ENCODE results near the gene R3HDM1.
A peak's percentile ranks its signal among the peaks of the same experiment; 100 is the strongest.
"Not testable (repeated sequence)": the region's sequence is repeated elsewhere in the genome, so short reads cannot be mapped to it uniquely, and the experiment has no call there.

R3HDM1 gene

GRCh38 chr2:135650721-135651120 is 119.4 kb downstream of the R3HDM1 start:
- no peak for DNase-seq

- no peak for DNase-seq
Measured at GRCh38 chr2:135651717-135652116, 120.4 kb downstream of the R3HDM1 start.

DNA sequence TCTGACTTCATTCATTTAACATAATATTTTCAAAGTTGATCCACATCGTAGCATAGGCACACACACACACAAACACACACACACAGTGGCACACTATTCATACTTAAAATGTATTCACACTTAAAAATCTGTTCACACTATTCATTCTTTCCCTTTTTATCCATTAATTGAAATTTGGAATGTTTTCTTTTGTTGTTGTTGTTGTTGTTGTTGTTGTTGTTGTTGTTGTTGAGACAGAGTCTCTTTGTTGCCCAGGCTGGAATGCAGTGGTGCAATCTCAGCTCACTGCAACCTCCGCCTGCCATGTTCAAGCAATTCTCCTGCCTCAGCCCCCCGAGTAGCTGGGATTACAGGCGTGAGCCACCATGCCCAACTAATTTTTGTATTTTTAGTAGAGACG is 123.0 kb downstream of the R3HDM1 start:
- not testable (repeated sequence) for DNase-seq

- DNase-seq: peak; percentile 60
Measured at GRCh38 chr2:135657806-135658582, 126.7 kb downstream of the R3HDM1 start.

DNA sequence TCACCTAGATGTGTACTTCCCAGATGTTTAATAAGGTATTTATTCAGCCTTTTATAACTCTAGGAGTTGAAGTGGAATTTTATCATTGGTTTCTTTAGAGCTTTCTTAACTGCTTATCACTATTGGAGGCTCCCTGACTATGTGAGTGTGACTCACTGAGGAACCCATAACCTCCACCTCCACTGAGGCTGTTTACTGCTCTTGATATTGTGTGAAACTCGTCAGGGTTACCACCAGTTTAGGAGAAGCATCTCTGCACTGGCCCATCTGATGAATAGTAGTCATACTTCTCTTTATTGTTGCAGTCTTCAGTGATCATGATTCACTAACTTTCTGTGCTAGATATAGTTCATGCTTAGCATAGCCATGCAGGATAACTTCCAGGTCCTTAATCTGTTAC is 130.8 kb downstream of the R3HDM1 start:
- DNase-seq: no peak

- no peak for DNase-seq
Measured at GRCh38 chr2:135663148-135663700, 131.9 kb downstream of the R3HDM1 start.

- DNase-seq: no peak
Measured at GRCh38 chr2:135664623-135665068, 133.4 kb downstream of the R3HDM1 start.

DNA sequence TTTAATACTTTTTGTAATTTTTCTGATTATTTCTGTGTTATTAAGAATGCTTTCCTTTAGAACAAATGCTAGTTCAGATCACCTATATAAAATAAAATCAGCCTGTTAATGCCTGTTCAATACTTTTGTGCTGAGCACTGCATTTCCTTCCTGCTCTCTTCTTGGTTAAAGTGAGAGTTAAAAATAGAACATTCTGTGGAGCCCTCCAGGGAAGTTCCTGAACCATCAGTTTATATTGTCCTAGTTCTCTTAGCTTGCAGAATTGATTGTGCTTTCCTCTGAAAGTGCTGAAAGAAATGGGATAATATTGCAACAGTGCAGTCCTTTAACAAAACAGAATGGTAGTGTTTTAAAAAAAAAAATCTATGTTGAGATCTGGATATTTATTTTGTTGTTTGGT is 135.8 kb downstream of the R3HDM1 start:
- no peak for DNase-seq

DNA sequence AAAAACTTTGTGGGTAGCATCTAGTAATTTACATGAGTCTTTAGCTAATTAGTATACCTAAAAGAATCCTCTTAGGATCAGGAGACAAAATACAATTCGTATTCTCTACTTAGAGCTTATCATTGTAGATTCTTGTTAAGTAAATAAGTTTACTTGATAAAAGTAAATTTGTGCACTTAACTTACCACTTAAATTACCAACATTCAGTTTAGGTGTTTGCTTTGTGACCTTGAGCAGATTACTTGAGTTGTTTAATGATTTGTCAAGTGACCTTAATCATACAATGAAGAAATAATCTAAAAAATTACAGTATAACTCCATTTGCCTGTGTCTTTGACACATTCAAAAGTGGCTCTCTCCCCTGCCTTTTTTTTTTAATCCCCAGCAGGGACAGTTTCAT is 143.2 kb downstream of the R3HDM1 start:
- DNase-seq: no peak

- no peak for DNase-seq
Measured at GRCh38 chr2:135676031-135676430, 144.7 kb downstream of the R3HDM1 start.

DNA sequence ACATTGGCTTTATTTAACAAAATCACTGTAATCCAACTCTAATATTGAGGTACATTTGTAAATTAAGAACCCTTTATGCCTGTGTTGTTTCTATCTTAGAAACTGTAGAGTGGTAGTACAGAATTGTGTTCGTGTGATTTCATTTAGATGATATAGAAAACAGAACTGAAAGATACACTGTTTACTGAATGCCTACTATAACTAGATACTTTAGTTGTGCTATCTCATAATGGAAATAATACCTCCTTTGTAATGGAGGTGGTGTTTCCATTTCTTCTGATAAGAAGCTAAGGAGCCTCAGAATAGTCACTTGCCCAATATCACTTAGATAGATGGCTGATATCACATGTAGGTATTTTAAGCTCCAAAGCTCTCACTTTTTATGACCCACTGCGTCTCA is 147.8 kb downstream of the R3HDM1 start:
- no peak for DNase-seq

DNA sequence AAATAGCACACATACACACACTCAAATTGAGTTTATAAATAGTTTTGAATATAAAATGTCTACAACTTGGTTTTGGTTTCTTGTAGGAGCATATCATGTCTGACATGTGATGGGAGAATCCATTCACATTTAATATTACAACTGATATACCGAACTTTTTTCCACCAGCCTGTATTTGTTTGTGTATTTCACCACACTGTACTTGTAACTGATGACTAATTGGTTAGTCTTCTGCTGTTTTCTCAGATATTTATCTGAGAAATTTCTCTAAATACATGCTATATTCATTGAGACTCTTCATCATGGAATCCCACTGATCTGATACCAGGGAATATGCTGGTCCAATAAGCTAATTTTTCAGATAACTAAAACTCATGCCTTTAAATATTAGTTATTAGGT is 154.1 kb downstream of the R3HDM1 start:
- no peak for DNase-seq

DNA sequence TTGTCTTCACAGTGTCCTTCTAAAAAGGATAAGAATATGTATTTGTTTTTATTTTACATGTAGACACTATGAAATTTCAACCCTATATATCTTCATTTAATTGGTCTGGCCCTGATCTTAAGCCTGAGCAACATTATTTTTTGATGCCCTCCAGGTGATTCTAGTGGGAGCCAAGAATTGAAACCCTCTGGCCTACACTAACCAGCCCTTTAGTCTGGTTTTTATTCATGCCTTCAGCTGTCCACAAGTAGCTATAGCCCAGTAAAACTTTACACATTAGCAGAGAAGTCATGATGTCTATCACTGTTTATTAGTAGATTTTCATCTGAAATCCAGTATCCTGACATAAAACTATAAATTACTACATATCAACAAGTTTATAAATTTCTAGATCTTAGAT is 157.7 kb downstream of the R3HDM1 start:
- DNase-seq: no peak

- DNase-seq: no peak
Measured at GRCh38 chr2:135689679-135690078, 158.4 kb downstream of the R3HDM1 start.

- DNase-seq: no peak
Measured at GRCh38 chr2:135694711-135695110, 163.4 kb downstream of the R3HDM1 start.

GRCh38 chr2:135698838-135699237 is 167.6 kb downstream of the R3HDM1 start:
- DNase-seq: no peak

DNA sequence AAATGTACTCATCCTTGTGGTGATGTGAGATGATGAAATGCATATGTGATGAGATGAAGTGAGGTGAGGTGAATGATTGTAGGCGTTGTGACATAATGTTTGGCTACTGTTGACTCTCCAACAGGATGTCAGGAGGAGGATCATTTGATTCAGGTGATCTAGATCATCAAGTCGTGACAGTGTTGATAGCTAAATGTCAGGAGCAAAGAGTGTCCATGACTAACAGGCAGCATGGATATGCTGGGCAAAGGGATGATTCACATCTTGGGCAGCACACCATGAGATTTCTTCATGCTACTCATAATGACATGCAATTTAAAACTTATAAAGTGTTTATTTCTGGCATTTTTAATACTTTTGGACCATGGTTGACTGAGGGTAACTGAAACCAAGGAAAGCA is 170.2 kb downstream of the R3HDM1 start:
- DNase-seq: no peak

DNA sequence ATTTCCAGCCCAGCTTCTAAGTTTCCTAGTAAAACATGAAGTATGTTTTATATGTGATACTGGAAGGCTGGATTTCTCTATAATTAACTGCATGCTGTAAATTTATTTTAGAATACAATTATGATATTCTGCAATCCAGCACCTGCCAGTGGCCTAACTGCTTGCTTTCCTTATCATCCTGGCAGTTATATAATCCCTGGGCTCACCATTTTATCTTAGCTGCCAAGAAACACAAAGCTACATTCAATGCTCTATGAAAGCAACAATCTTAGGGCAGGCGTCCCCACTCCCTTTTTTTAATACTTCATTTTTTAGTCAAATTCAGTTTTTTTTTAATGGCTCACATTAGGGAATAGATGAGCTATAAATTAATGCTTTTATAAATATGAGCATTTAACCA is 172.0 kb downstream of the R3HDM1 start:
- DNase-seq: no peak

DNA sequence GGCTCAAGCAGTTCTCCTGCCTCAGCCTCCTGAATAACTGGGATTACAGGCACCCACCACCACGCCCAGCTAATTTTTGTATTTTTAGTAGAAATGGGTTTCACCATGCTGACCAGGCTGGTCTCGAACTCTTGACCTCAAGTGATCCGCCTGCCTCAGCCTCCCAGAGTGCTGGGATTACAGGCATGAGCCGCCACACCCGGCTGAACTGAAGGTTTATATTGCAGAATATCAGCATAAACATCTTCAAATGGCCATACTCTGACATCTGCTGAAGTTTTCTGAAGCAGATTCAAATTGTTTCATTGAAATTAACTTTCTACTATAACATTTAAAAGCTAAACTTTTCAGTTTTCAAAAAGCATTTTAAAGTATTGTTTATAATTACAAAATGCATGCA is 172.8 kb downstream of the R3HDM1 start:
- not testable (repeated sequence) for DNase-seq

DNA sequence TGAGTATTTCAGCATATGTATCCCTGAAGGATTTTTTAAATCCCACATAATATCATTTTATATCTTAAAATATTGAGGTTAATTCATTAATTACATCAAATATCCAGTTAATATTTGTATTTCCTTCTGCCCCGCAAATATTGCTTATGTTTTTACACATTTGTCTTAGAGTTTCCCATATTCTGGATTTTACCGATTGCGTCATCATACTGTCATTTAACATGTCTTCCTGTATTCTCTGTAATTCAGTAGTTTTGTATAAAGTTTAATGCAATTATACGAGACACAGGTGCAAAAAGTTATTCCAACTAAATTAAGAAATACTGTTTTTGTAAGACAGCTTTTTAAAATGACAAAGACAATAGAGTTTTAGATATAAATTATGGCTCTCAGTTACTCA is 176.9 kb downstream of the R3HDM1 start:
- DNase-seq: no peak

GRCh38 chr2:135709992-135710391 is 178.7 kb downstream of the R3HDM1 start:
- peak; percentile 69 for DNase-seq

DNA sequence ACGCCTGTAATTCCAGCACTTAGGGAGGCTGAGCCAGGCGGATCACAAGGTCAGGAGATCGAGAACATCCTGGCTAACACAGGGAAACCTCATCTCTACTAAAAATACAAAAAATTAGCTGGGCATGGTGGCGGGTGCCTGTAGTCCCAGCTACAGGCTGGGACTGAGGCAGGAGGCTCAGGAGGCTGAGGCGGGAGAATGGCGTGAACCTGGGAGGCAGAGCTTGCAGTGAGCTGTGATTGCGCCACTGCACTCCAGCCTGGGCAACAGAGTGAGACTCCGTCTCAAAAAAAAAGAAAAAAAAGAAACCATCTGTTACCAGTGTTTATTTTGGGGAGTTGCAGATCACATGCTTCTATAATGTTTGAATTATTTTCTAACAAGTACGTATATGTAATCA is 183.8 kb downstream of the R3HDM1 start:
- DNase-seq: not testable (repeated sequence)

DNA sequence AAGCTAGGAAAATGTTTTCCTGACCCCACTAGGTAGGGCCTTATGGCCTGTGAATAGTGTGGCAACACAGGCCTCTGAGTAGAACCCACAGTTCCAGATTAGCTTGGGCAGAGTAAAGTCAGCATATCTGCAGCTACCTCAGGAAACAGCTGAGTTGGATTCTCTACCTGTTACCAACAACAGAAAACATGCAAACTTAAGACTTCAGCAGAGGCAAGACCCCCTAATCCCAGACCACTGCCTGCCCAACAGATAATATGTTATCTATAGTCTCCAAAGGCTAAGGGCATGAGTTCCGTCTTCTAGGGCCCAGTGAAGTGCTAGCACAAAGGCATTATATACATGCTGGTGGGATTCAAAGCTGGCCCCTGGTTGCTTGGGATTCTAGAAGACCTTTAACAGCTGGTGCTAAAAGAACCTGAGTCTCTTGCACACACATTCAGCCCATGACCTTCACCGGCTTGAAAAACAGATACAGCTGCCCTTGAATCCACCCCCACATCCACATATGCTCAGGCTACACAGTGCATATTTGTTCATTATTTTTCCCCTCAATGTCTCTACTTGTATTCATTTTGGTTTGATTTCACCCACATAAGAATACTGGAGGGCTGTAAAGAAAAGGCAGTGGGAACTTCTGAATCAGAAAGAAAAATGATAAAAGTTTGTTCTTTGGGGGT is 196.9 kb downstream of the R3HDM1 start:
- DNase-seq: no peak

GRCh38 chr2:135732561-135732960 is 201.3 kb downstream of the R3HDM1 start:
- DNase-seq: no peak
